ENCODE data around the gene CLIP4. TPM values are rescaled to one million over a fixed set of nuclear protein-coding genes. Genes with fewer than 3 reads are reported as not detected.

The CLIP4 gene
- total and polyA plus RNA-seq, 2 of the 13 experiments (the other 11 are each of a cell fraction or from before 2014, with no cell fraction given), result 0.46 to 0.49 TPM

DNA sequence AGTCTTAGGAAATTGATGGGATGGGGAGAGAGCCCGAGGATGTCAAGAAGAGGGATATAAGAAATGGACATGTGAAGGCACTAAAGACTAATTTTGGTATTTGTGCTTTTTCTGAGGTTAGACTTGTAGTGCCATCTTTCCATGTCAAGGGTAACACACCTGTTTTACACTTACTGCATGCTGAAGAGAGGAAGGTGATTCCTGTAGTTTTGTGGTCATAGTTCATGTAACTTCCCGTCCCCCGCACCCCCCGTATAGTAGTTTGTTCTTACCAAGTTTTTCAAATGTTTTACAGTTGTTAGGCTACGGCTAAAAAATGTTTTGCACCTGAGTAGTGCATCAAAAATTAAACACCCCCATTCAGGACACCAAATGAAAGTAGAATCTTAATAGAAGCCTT lies 73.8 kb downstream of the CLIP4 start:
- ATAC-seq, result no peak
- in situ Hi-C loops (cut with HindIII; ENCODE audit: extremely low pct_ligation_motif_present, low pct_unique_long_range_greater_than_20kb), result no loop called here
- BruUV-seq (replicated peaks), result no TSS peak
- Histone ChIP-seq H3K36me3 (replicated peaks in 1 of 2; ENCODE audit: control insufficient read depth in 1 of 2, insufficient read depth in 2 of 2, low read length in 2 of 2) (no peaks in the 10 kb centered on the region), H3K4me1 (ENCODE audit: insufficient read depth, low read length) (no peaks in the 10 kb centered on the region), H2AFZ (ENCODE audit: low read length) (no peak overlapping the region), H3K9me3 (ENCODE audit: low read length) (no peaks in the 10 kb centered on the region), H4K20me1 (ENCODE audit: insufficient read depth, low read length) (no peaks in the 10 kb centered on the region), H3K4me2 (ENCODE audit: low read depth, low read length) (no peak overlapping the region), H3K79me2 (ENCODE audit: insufficient read depth, low read length) (no peaks in the 10 kb centered on the region), H3K9ac (ENCODE audit: insufficient read depth, low read depth, low read length) (no peak overlapping the region), H3K27ac (ENCODE audit: extremely low read length, insufficient read depth, low read length) (no peak overlapping the region), H3K4me3 (replicated peaks in 1 of 3; ENCODE audit: insufficient read depth in 1 of 3, low read depth in 2 of 3, low read length in 3 of 3) (no peak overlapping the region), H3K27me3 (ENCODE audit: control insufficient read depth in 1 of 2, insufficient read depth in 2 of 2, low read length in 2 of 2) (peaks cover 0 to 19% of the 10 kb centered on the region in 2 experiments; a peak in 3 of 5 replicates)
- 38% methylated on average over 5 of the region's 5 CpGs for WGBS (ENCODE audit: low lambda C conversion rate)
- intact Hi-C loops (cut with micrococcal nuclease; ENCODE audit: unreplicated experiment), result no loop called here
- TF ChIP-seq RARG (CRISPR knock-in tag; IDR thresholded peaks at IDR 0.05; ENCODE audit: low read depth), result no peak
- TF ChIP-seq, protein P1, sequence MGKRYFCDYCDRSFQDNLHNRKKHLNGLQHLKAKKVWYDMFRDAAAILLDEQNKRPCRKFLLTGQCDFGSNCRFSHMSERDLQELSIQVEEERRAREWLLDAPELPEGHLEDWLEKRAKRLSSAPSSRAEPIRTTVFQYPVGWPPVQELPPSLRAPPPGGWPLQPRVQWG (CRISPR knock-in tag; IDR thresholded peaks at IDR 0.05; ENCODE audit: borderline replicate concordance, low read depth), result no peak
- TF ChIP-seq HOXA7 (CRISPR knock-in tag; IDR thresholded peaks at IDR 0.05), result no peak
- TF ChIP-seq SNAI1 (CRISPR knock-in tag; IDR thresholded peaks at IDR 0.05; ENCODE audit: borderline replicate concordance), result no peak
- no peak for TF ChIP-seq CCAR2 (optimal IDR thresholded peaks at IDR 0.05; ENCODE audit: low read depth, low read length)
- TF ChIP-seq ZNF33A (CRISPR knock-in tag; IDR thresholded peaks at IDR 0.05; ENCODE audit: borderline replicate concordance), result no peak
- TF ChIP-seq ZNF75D (CRISPR knock-in tag; IDR thresholded peaks at IDR 0.05; ENCODE audit: borderline replicate concordance), result no peak
- TF ChIP-seq CBX1 (IDR thresholded peaks at IDR 0.05; ENCODE audit: low read depth), result no peak
- TF ChIP-seq AGO1 (IDR thresholded peaks at IDR 0.05; ENCODE audit: low read depth, low read length, poor library complexity, severe bottlenecking), result no peak
- ChIA-PET POLR2A (no interaction called here), CTCF (ENCODE audit: low intra/inter-chr PET ratio, low total read pairs) (no interaction called here)
- FAIRE-seq, result no peak
- DNase-seq (ENCODE audit: low spot score), result no peak

DNA sequence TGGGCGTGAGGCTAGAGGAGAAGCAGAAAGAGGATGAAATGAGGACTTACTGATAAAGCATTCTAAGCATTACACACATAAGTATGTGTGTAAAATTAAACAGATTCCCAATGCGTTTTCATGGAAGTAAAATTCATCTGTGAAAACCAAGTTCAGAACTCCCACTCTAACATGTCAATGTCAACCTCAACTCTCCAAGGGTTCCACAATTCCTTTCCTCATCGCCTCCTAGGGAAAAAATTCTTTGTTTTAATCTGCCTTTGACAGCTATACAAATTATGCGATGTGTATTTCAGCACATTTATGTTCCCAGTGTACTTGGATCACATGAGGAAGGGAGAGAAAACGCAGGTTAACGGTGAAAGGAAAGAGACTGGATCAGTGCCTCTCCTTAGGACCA lies 76.6 kb downstream of the CLIP4 start:
- no peak for FAIRE-seq
- 21% methylated on average over 6 of the region's 6 CpGs for WGBS (ENCODE audit: low lambda C conversion rate)
- Histone ChIP-seq H2AFZ (ENCODE audit: low read length) (no peak overlapping the region), H3K4me2 (ENCODE audit: low read depth, low read length) (no peak overlapping the region), H3K27ac (ENCODE audit: extremely low read length, insufficient read depth, low read length) (no peak overlapping the region), H3K4me3 (replicated peaks in 1 of 3; ENCODE audit: insufficient read depth in 1 of 3, low read depth in 2 of 3, low read length in 3 of 3) (no peak overlapping the region), H3K27me3 (ENCODE audit: control insufficient read depth in 1 of 2, insufficient read depth in 2 of 2, low read length in 2 of 2) (peaks cover 0 to 19% of the 10 kb centered on the region in 2 experiments; a peak in 3 of 5 replicates), H3K9ac (ENCODE audit: insufficient read depth, low read depth, low read length) (no peak overlapping the region), H3K79me2 (ENCODE audit: insufficient read depth, low read length) (no peaks in the 10 kb centered on the region), H4K20me1 (ENCODE audit: insufficient read depth, low read length) (no peaks in the 10 kb centered on the region), H3K4me1 (ENCODE audit: insufficient read depth, low read length) (no peaks in the 10 kb centered on the region), H3K9me3 (ENCODE audit: low read length) (no peaks in the 10 kb centered on the region), H3K36me3 (replicated peaks in 1 of 2; ENCODE audit: control insufficient read depth in 1 of 2, insufficient read depth in 2 of 2, low read length in 2 of 2) (no peaks in the 10 kb centered on the region)
- in situ Hi-C loops (cut with HindIII; ENCODE audit: extremely low pct_ligation_motif_present, low pct_unique_long_range_greater_than_20kb), result loop anchor here (5.0 kb wide), 1 partner anchor 235 kb away; no protein-coding TSS in a partner anchor
- no peak for ATAC-seq
- ChIA-PET POLR2A (no interaction called here), CTCF (ENCODE audit: low intra/inter-chr PET ratio, low total read pairs) (no interaction called here)
- intact Hi-C loops (cut with micrococcal nuclease; ENCODE audit: unreplicated experiment), result no loop called here
- BruUV-seq (replicated peaks), result no TSS peak
- DNase-seq (ENCODE audit: low spot score), result no peak
- no peak for TF ChIP-seq ZNF354B (CRISPR knock-in tag; IDR thresholded peaks at IDR 0.05)
- no peak for TF ChIP-seq PCBP2 (optimal IDR thresholded peaks at IDR 0.05; ENCODE audit: low read depth, low read length, poor library complexity, severe bottlenecking)
- no peak for TF ChIP-seq HES4 (CRISPR knock-in tag; IDR thresholded peaks at IDR 0.05; ENCODE audit: borderline replicate concordance)
- no peak for TF ChIP-seq ZNF317 (CRISPR knock-in tag; IDR thresholded peaks at IDR 0.05)
- no peak for TF ChIP-seq ZKSCAN1 (IDR thresholded peaks at IDR 0.05; ENCODE audit: low read length)
- no peak for TF ChIP-seq ZGPAT (CRISPR knock-in tag; IDR thresholded peaks at IDR 0.05)
- no peak for TF ChIP-seq TCF7 (IDR thresholded peaks at IDR 0.05; ENCODE audit: low read depth)
- TF ChIP-seq ZNF629 (CRISPR knock-in tag; conservative IDR thresholded peaks at IDR 0.05), result no peak
- TF ChIP-seq ZNF644 (CRISPR knock-in tag; IDR thresholded peaks at IDR 0.05; ENCODE audit: low read depth), result no peak
- TF ChIP-seq ZNF230 (CRISPR knock-in tag; IDR thresholded peaks at IDR 0.05), result no peak
- TF ChIP-seq CBX5 (CRISPR knock-in tag; IDR thresholded peaks at IDR 0.05; ENCODE audit: borderline replicate concordance), result no peak
